ENCODE results near the gene NME4.

GRCh38 chr16:360698-361336 lies 36.2 kb upstream of the NME4 start:
- TF ChIP-seq EZH2phosphoT487 (IDR thresholded peaks at IDR 0.05; ENCODE audit: low read depth): no peak
- no peak for TF ChIP-seq CTCF (IDR thresholded peaks at IDR 0.05; ENCODE audit: low read depth, low read length)
